GM20000 (cell line): ENCODE measurements around the gene PELI2.

Source experiments
- DNase-seq: peaks from one replicate; pipeline ENCODE4 v3.0.0; 2012; ENCODE audit warnings: low spot score
- TF ChIP-seq, protein P1 (sequence below): IDR thresholded peaks from 2 replicates; pipeline ENCODE4 v1.5.1; 2012; ENCODE audit warnings: mild to moderate bottlenecking, control low read depth; ENCODE audit errors: extremely low read depth, missing control alignments

PELI2 gene

DNA sequence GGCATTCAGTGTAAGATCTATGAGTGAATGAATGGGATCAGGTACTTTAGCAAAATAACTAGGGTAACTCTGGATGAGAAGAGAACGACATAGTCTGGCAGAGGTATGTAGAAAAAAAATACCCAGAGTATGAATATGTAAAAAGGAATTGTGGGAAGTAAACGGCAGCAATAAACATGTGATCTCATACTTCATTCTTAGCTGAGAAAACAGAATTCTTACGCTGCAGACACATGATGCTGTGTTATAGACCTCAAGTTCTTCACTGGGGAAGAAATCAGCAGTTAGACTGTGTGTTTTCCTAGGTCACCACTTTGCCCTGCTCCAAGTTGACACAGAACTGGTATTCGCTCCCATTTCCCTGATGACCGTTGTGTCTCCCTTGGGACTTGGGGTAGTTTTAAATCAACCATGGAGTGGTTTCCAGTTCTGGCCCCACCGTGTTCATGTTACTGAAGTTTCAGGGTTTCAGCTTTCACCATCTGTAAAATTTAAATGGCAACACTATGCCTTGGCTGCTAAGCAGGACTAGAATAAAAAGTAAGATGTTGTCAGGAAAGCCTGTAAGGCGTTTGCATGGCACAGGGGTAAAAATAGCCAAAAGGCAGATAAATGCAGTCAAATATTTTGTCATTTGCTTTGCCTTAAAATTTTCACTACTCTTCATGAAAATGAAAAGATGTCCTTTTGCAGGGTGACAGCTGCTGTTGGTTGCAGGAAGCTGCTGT, 223.7 kb downstream of the PELI2 start:
- DNase-seq = no peak

GRCh38 chr14:56342494-56342942, 224.3 kb downstream of the PELI2 start:
- TF ChIP-seq, protein P1, sequence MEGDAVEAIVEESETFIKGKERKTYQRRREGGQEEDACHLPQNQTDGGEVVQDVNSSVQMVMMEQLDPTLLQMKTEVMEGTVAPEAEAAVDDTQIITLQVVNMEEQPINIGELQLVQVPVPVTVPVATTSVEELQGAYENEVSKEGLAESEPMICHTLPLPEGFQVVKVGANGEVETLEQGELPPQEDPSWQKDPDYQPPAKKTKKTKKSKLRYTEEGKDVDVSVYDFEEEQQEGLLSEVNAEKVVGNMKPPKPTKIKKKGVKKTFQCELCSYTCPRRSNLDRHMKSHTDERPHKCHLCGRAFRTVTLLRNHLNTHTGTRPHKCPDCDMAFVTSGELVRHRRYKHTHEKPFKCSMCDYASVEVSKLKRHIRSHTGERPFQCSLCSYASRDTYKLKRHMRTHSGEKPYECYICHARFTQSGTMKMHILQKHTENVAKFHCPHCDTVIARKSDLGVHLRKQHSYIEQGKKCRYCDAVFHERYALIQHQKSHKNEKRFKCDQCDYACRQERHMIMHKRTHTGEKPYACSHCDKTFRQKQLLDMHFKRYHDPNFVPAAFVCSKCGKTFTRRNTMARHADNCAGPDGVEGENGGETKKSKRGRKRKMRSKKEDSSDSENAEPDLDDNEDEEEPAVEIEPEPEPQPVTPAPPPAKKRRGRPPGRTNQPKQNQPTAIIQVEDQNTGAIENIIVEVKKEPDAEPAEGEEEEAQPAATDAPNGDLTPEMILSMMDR = no peak
- DNase-seq = no peak

More for the DNA sequence above, 223.7 kb downstream of the PELI2 start:
- TF ChIP-seq, protein P1 = no peak

DNA sequence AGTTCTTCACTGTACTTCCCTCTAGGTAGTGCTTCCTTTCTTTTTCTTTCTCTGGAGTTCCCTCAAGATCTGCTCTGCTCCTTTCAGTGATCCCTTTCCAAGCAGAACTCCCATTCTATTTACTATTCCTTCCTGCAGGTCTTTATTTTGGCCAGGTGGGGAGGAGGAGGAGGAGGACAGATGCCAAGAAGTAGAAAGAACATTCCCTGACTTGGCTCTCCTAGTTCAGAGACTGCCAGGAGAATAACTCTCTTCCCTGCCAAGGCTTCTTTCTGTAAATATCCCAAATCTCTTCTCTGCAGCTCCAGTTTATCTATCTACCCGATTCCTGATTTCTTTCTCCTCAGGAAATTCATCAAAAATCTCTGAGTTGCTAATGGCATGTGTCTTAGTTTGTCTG, 231.7 kb downstream of the PELI2 start:
- DNase-seq = no peak
- TF ChIP-seq, protein P1 = no peak
